H1 (cell line): Measurements from ENCODE around the gene GOLGB1. TPM values are rescaled to one million over a fixed set of nuclear protein-coding genes. Genes with fewer than 3 reads are reported as not detected.

ENCODE experiments used
- CBX8 ChIP-seq: fragments of 300-800, 300-1000 bp; sonication (generic); IDR thresholded peaks from 2 replicates; pipeline ENCODE4 v1.7.1; 2016; ENCODE audit warnings: low read depth, low read length, borderline replicate concordance
- CHD2 ChIP-seq: IDR thresholded peaks from 2 replicates; pipeline ENCODE4 v1.6.1; 2012; ENCODE audit warnings: low read length, improper control_type of control experiment
- HDAC2 ChIP-seq, 2 experiments: fragments of 300-600 bp in 1 of 2; sonication (generic) in 1 of 2; IDR thresholded peaks; 2 replicates each; pipeline ENCODE4 v1.6.1; 2011 to 2012; ENCODE audit warnings: low read depth in 2 of 2, low read length in 2 of 2, mild to moderate bottlenecking in 2 of 2, moderate library complexity in 2 of 2, borderline replicate concordance in 1 of 2, inconsistent platforms in 1 of 2
- HDAC6 ChIP-seq: IDR thresholded peaks from one replicate; pipeline ENCODE4 v1.7.1; 2012; ENCODE audit warnings: low read depth, mild to moderate bottlenecking, inconsistent platforms, low read length, moderate library complexity
- MAX ChIP-seq: IDR thresholded peaks from 2 replicates; pipeline ENCODE4 v1.6.1; 2012; ENCODE audit warnings: inconsistent platforms
- RNF2 ChIP-seq: fragments of 200-900, 300-1000 bp; sonication (generic); IDR thresholded peaks from 2 replicates; pipeline ENCODE4 v1.7.1; 2016; ENCODE audit warnings: borderline replicate concordance, low read depth, mild to moderate bottlenecking, antibody characterized with exemption, low read length; ENCODE audit not compliant: poor library complexity, severe bottlenecking; ENCODE audit errors: missing control alignments
- polyA plus RNA-seq, 7 experiments: library from polyadenylated mRNA; depleted of rRNA in 3 of 7; stranded (reverse) in 5 of 7; unstranded in 2 of 7; fragments of >200 nt in 5 of 7; fragments of 200-250 nt in 2 of 7; gene quantifications; 1 replicate in 5 of 7; 2 replicates in 1 of 7; 4 replicates in 1 of 7; pipeline versions ENCODE4 v1.2.1 to v1.2.3, GENCODE V29; 2011 to 2013; ENCODE audit warnings: missing spikeins in 2 of 7, mixed read lengths in 2 of 7
- total RNA-seq: library from RNA; stranded (reverse); fragmentation: NEBNext Ultra II Directional; extraction: Animal tissue kit (Norgen Biotek cat#: 25700); gene quantifications from 2 replicates; pipeline ENCODE4 v1.2.1, GENCODE V29; 2021

The GOLGB1 gene
- total and polyA plus RNA-seq, 2 of the 8 experiments (the other 6 are each of a cell fraction or from before 2014, with no cell fraction given), result 5.9 to 28.5 TPM

GRCh38 chr3:121759541-121760202, 10.1 kb upstream of the GOLGB1 start (continued):
- TF ChIP-seq RNF2 (no peak), HDAC6 (no peak), HDAC2 (IDR thresholded peaks at IDR 0.05; ENCODE audit: borderline replicate concordance in 1 of 2, low read depth in 2 of 2, low read length in 2 of 2) (no peak), MAX (no peak), CHD2 (no peak), CBX8 (no peak)
